Lung (tissue), 12 donors: Measurements from ENCODE around the gene NEO1. TPM values are rescaled to one million over a fixed set of nuclear protein-coding genes. Genes with fewer than 3 reads are reported as not detected.

Experiments
- ATAC-seq: fragments of 200-7000 bp; cut with Tn5 transposase; one replicate; pipeline ENCODE4 v1.9.1; 2020; ENCODE audit warnings: moderate number of reproducible peaks; ENCODE audit not compliant: insufficient read depth, low FRiP score
- DNase-seq, 3 donors: peaks; one replicate each; pipeline ENCODE4 v3.0.0-alpha.2; 2013 to 2017
- H3K27ac ChIP-seq, 2 donors: one replicate each; pipeline ENCODE4 v1.5.1; 2013; ENCODE audit warnings: mild to moderate bottlenecking in 2 of 2, moderate library complexity in 2 of 2, control low read depth in 1 of 2, inconsistent platforms in 1 of 2, low read depth in 1 of 2, low read length in 1 of 2
- H3K27me3 ChIP-seq, 3 donors: one replicate each; pipeline ENCODE4 v1.5.1; 2013; ENCODE audit warnings: low read length in 2 of 3; ENCODE audit not compliant: control insufficient read depth in 3 of 3, insufficient read depth in 3 of 3
- H3K36me3 ChIP-seq, 4 donors: one replicate each; pipeline ENCODE4 v1.5.1; 2013; ENCODE audit warnings: low read length in 4 of 4, mild to moderate bottlenecking in 1 of 4, moderate library complexity in 1 of 4; ENCODE audit not compliant: control insufficient read depth in 4 of 4, insufficient read depth in 4 of 4
- H3K4me1 ChIP-seq, 5 donors: one replicate each; pipeline ENCODE4 v1.5.1; 2013; ENCODE audit warnings: low read length in 5 of 5, mild to moderate bottlenecking in 2 of 5, moderate library complexity in 1 of 5; ENCODE audit not compliant: control insufficient read depth in 5 of 5, insufficient read depth in 5 of 5
- H3K4me3 ChIP-seq: one replicate; pipeline ENCODE4 v1.5.1; 2013; ENCODE audit warnings: mild to moderate bottlenecking, control low read depth, moderate library complexity
- H3K9ac ChIP-seq, 2 donors: one replicate each; pipeline ENCODE4 v1.5.1; 2013; ENCODE audit warnings: low read length in 2 of 2, control low read depth in 1 of 2; ENCODE audit not compliant: insufficient read depth in 1 of 2
- H3K9me3 ChIP-seq, 4 donors: one replicate each; pipeline ENCODE4 v1.5.1; 2013; ENCODE audit warnings: low read length in 3 of 4, mild to moderate bottlenecking in 1 of 4, moderate library complexity in 1 of 4; ENCODE audit not compliant: control insufficient read depth in 4 of 4, insufficient read depth in 3 of 4
- WGBS, 2 donors: extraction: QIAGEN DNeasy Blood & Tissue Kit; methylation state at CpG; one replicate each; pipeline ENCODE4 v1.1.7; 2013; 5-methylcytosine and 5-hydroxymethylcytosine counted together
- polyA plus RNA-seq, 2 donors: library from polyadenylated mRNA; stranded (reverse); fragments of 200-250 nt; gene quantifications; one replicate each; pipeline ENCODE4 v1.2.1, GENCODE V29; 2013
- total RNA-seq, 2 donors: library from RNA; depleted of rRNA in 1 of 2; stranded (reverse); fragments of >200 nt in 1 of 2; gene quantifications; one replicate each; pipeline ENCODE4 v1.2.1, GENCODE V29; 2014 to 2021
- TF ChIP-seq, protein P1 (sequence below): IDR thresholded peaks from 2 replicates; pipeline ENCODE4 v1.5.1; 2012; ENCODE audit warnings: mild to moderate bottlenecking; ENCODE audit errors: control extremely low read depth, extremely low read depth
- donor health status: control.
- donor health status: control.
- donor health status: Bipolar disorder and iron deficiency.
- donor health status: healthy.
- donor health status: DM: yes; HTN: yes; CAD: no.

Gene NEO1
- total and polyA plus RNA-seq, 4 donors = 6.9 to 70.8 (median 16.5) TPM

DNA sequence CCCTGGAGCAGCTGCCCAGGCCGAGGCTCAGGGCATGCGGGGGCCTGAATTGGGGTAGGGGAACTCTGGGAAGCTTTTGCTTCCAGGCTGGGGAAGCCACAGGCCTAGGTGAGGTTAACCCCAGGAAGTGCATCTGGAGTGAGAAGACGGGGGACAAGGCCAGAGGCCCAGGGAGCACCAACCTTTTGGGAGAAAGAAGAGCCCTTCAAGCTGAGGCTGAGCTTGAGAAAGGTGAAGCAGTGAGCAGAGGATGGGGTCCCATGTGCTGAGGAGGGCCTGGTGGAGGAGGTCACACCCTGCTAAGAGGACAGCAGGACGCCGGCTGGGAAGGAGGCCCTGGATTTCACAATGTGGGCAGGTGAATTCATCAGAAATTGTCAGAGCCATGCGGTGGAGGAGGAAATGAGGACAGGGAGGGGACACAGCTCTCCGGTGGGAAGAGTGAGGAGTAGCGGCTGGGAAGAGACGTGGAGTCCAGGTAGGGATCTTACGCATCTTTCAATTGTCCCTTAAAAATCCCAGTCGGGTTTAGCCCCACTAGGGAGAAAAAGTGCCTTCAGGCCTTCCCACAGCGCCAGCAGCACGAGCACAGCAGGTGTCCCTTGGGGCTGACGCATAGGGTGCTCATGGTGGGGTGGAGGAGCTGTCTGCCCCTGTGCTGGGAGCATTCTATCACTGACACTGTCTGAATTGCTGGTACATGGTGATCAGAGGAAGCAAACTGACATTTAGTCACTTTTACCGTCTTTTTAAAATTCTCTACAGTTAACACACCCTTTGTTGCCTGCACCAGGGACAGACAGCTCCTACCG lies 265.6 kb downstream of the NEO1 start:
- peaks cover 0 to 8% (median 0%) of the 10 kb centered on the region in 3 donors for H3K27me3 ChIP-seq
- H3K9me3 ChIP-seq = peaks cover 0 to 3% (median 0%) of the 10 kb centered on the region in 4 donors
- H3K27ac ChIP-seq = no peak overlapping the region
- TF ChIP-seq, protein P1, sequence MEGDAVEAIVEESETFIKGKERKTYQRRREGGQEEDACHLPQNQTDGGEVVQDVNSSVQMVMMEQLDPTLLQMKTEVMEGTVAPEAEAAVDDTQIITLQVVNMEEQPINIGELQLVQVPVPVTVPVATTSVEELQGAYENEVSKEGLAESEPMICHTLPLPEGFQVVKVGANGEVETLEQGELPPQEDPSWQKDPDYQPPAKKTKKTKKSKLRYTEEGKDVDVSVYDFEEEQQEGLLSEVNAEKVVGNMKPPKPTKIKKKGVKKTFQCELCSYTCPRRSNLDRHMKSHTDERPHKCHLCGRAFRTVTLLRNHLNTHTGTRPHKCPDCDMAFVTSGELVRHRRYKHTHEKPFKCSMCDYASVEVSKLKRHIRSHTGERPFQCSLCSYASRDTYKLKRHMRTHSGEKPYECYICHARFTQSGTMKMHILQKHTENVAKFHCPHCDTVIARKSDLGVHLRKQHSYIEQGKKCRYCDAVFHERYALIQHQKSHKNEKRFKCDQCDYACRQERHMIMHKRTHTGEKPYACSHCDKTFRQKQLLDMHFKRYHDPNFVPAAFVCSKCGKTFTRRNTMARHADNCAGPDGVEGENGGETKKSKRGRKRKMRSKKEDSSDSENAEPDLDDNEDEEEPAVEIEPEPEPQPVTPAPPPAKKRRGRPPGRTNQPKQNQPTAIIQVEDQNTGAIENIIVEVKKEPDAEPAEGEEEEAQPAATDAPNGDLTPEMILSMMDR = no peak
- H3K36me3 ChIP-seq = no peaks in the 10 kb centered on the region
- H3K4me1 ChIP-seq = no peaks in the 10 kb centered on the region
- H3K4me3 ChIP-seq = no peak overlapping the region
- WGBS, 2 donors = 76 to 80% methylated on average over 16 of the region's 16 CpGs
- DNase-seq = peak in 1 of 3 donors; percentile 8
- no peak overlapping the region for H3K9ac ChIP-seq
- no peak for ATAC-seq

DNA sequence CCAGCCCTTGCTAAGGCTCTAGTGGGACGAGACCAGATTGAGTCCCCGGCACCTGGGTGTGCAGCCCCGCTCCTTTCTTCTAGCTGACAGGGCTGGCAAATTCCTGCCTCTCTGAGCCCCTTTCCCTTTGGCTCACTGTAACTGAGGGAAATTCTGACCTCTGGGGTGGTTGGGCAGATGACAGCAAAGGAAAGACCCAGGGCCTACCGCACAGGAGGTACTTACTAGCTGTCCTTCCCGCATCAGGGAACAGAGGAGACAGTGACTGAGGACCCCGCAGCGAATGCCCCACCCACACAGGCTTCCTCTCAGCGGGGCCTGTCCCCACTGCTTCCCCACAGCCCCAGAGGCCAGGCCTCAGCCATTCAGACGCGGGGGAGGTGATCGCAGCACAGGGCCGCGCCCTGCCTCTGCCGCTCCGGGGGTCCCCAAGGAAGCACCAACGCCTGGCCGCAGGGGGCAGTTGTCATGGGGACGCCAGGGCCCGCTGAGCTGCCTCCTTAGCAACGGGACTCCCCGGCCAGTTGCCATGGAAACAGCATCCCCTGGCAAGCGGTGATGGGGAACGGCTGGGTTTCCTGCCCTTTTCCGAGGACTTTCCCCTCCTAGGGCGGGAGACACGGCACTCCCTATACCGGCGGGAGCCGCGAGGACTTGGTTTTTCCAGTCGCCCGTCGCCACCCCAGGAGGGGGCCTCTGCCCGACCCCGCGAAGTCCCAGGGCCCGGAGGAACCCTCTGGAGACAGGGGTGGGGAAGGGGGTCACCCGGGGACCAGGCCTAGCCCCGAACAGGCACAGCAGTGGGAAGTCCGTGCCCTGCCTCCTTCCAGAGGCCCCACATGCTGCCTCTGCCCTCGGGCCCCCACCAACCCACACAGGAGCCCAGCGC lies 266.4 kb downstream of the NEO1 start:
- H3K27me3 ChIP-seq = peaks cover 0 to 8% (median 0%) of the 10 kb centered on the region in 3 donors
- WGBS, 2 donors = 20 to 22% methylated on average over 39 to 42 of the region's 42 CpGs
- no peak overlapping the region for H3K4me3 ChIP-seq
- TF ChIP-seq, protein P1 = no peak
- ATAC-seq = no peak
- H3K9me3 ChIP-seq = peaks cover 0 to 6% (median 0%) of the 10 kb centered on the region in 4 donors
- H3K27ac ChIP-seq = no peak overlapping the region
- no peaks in the 10 kb centered on the region for H3K4me1 ChIP-seq
- H3K36me3 ChIP-seq = no peaks in the 10 kb centered on the region
- DNase-seq = peak in 2 of 3 donors; percentile 23 to 24
- no peak overlapping the region for H3K9ac ChIP-seq

DNA sequence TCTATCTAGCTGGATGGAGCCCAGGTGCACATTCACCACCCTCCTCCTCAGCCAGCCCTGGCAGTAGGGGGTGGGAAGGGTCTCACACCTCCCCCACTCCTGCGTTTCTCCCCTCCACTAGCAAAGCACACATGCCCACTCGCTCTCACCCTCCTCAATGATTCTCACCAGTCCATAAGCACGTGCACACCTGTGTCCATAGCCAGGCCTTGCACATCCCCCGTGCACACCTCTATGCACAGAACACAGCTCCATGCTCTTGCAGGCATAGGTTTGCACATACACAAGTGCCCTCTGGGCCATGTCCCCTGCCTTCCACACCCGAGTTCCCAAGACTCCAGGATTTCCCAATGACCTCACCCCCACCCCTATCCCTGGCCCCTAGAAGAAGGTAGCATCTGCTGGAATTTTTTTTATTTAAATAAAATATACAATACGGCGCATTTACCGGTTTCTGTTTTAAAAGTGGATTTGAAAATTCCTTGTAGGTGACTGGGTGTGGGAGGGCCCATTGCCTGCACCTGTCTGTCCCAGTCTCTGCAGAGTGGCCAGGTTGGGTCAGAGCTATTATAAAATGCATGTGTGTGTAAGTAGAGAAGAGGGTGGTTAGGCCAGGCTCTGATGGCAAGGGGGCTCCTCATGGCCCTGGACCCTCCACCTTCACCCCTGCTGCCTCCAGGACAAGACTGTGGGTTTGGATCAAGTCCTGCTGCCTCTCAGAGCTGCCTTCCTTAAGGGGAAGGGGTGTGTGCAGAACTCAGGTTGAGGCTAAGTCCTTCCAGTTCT lies 267.4 kb downstream of the NEO1 start:
- no peak overlapping the region for H3K4me3 ChIP-seq
- ATAC-seq = no peak
- peak in 1 of 3 donors; percentile 4 for DNase-seq
- peaks cover 0 to 8% (median 0%) of the 10 kb centered on the region in 3 donors for H3K27me3 ChIP-seq
- no peaks in the 10 kb centered on the region for H3K36me3 ChIP-seq
- H3K4me1 ChIP-seq = no peaks in the 10 kb centered on the region
- peaks cover 0 to 10% (median 0%) of the 10 kb centered on the region in 4 donors for H3K9me3 ChIP-seq
- TF ChIP-seq, protein P1 = no peak
- H3K27ac ChIP-seq = no peak overlapping the region
- no peak overlapping the region for H3K9ac ChIP-seq
- WGBS, 2 donors = 73 to 76% methylated on average over 8 of the region's 8 CpGs
